Endothelial cell of umbilical vein (primary cell): ENCODE measurements around the gene TAOK1. TPM values are rescaled to one million over a fixed set of nuclear protein-coding genes. Genes with fewer than 3 reads are reported as not detected.

Experiments used
- BruUV-seq: library from RNA; stranded (reverse); fragments of 400-500 nt; replicated peaks from 2 replicates; lab custom pipeline; 2021; lab: Mats Ljungman, UMichigan
- CTCF ChIA-PET: fragments of 300-600, 350-600 bp; sonication (Branson Sonifier 250); formaldehyde crosslinking; loops from one replicate; lab custom pipeline; 2021; ENCODE audit warnings: antibody characterized with exemption, inconsistent platforms; lab: Charles Lee
- POLR2A ChIA-PET: fragments of 300-600, 350-600 bp; sonication (Branson Sonifier 250); formaldehyde crosslinking; loops from one replicate; lab custom pipeline; 2021; ENCODE audit warnings: antibody characterized with exemption, inconsistent platforms; lab: Charles Lee
- DNase-seq: peaks from one replicate; pipeline ENCODE4 v3.0.0-alpha.2; 2011; ENCODE audit warnings: low read depth, low spot score
- FAIRE-seq: peaks from 2 replicates; lab custom pipeline; 2011; peaks lifted over from hg19 to GRCh38; lab: Jason Lieb, UNC
- H2AFZ ChIP-seq: 2 replicates; pipeline ENCODE4 v1.6.0; 2012; ENCODE audit warnings: low read depth, low read length, control low read depth, inconsistent platforms
- H3K27ac ChIP-seq: 2 replicates; pipeline ENCODE4 v1.5.1; 2011; ENCODE audit warnings: low read depth, mild to moderate bottlenecking, control low read depth, low read length, moderate library complexity; ENCODE audit not compliant: insufficient read depth
- H3K27me3 ChIP-seq, 2 experiments: 2 replicates each; pipeline versions ENCODE4 v1.6.0 to v1.6.1; 2011; ENCODE audit warnings: low read length in 2 of 2, mixed read lengths in 1 of 2; ENCODE audit not compliant: control insufficient read depth in 2 of 2, insufficient read depth in 2 of 2
- H3K36me3 ChIP-seq, 2 experiments: 2 replicates in 1 of 2; 3 replicates in 1 of 2; pipeline ENCODE4 v1.5.1; 2011; ENCODE audit warnings: low read length in 2 of 2, mild to moderate bottlenecking in 1 of 2, moderate library complexity in 1 of 2; ENCODE audit not compliant: control insufficient read depth in 2 of 2, insufficient read depth in 2 of 2; ENCODE audit errors: extremely low read depth in 1 of 2
- H3K4me1 ChIP-seq: 3 replicates; pipeline ENCODE4 v1.5.1; 2011; ENCODE audit warnings: mild to moderate bottlenecking, low read length; ENCODE audit not compliant: control insufficient read depth, insufficient read depth; ENCODE audit errors: extremely low read depth
- H3K4me2 ChIP-seq: 2 replicates; pipeline ENCODE4 v1.6.1; 2011; ENCODE audit warnings: low read length, control low read depth, mixed read lengths; ENCODE audit not compliant: insufficient read depth
- H3K4me3 ChIP-seq, 3 experiments: fragments of 200-600 bp in 1 of 3; sonication (generic), shearing (Covaris generic) in 1 of 3; replicated peaks in 1 of 3; 2 replicates each; pipeline ENCODE4 v1.5.1; 2011 to 2016; ENCODE audit warnings: control low read depth in 3 of 3, low read length in 3 of 3, mild to moderate bottlenecking in 2 of 3, inconsistent platforms in 1 of 3, low read depth in 1 of 3, moderate library complexity in 1 of 3; ENCODE audit not compliant: insufficient read depth in 1 of 3
- H3K79me2 ChIP-seq: 2 replicates; pipeline ENCODE4 v1.6.0; 2012; ENCODE audit warnings: low read length, inconsistent platforms; ENCODE audit not compliant: control insufficient read depth, insufficient read depth
- H3K9ac ChIP-seq: replicated peaks from 2 replicates; pipeline ENCODE3; 2011; ENCODE audit warnings: low read length, control low read depth; ENCODE audit not compliant: insufficient read depth; ENCODE audit errors: extremely low read depth
- H3K9me1 ChIP-seq: replicated peaks from 3 replicates; pipeline ENCODE4 v1.6.0; 2011; ENCODE audit warnings: mild to moderate bottlenecking, low read length; ENCODE audit not compliant: control insufficient read depth, insufficient read depth; ENCODE audit errors: extremely low read depth
- H3K9me3 ChIP-seq: replicated peaks from 2 replicates; pipeline ENCODE4 v1.5.1; 2012; ENCODE audit warnings: low read length, inconsistent platforms; ENCODE audit not compliant: control insufficient read depth, insufficient read depth
- H4K20me1 ChIP-seq: replicated peaks from 2 replicates; pipeline ENCODE3; 2011; ENCODE audit warnings: mild to moderate bottlenecking, low read length; ENCODE audit not compliant: control insufficient read depth, insufficient read depth; ENCODE audit errors: extremely low read depth
- CTCF ChIP-seq, 2 donors: IDR thresholded peaks; 1 replicate in 1 of 2; 2 replicates in 1 of 2; pipeline ENCODE4 v1.5.1; 2011; ENCODE audit warnings: low read length in 2 of 2, mild to moderate bottlenecking in 2 of 2, moderate library complexity in 2 of 2, control low read depth in 1 of 2, inconsistent platforms in 1 of 2, low read depth in 1 of 2; ENCODE audit not compliant: insufficient read depth in 1 of 2; ENCODE audit errors: extremely low read depth in 1 of 2
- GATA2 ChIP-seq: IDR thresholded peaks from 2 replicates; pipeline ENCODE4 v1.7.0; 2011; ENCODE audit warnings: low read depth, mild to moderate bottlenecking, moderate library complexity, mixed read lengths, low read length; ENCODE audit not compliant: insufficient read length, insufficient read depth
- MAX ChIP-seq: IDR thresholded peaks from 2 replicates; pipeline ENCODE4 v1.6.1; 2011; ENCODE audit not compliant: insufficient read depth, insufficient read length
- dilution Hi-C: fragments of 300-500 bp; cut with MboI; formaldehyde crosslinking; loops from one replicate; pipeline ENCODE4 v1.15.0; 2019; ENCODE audit warnings: low sequenced_read_pairs; ENCODE audit not compliant: extremely low pct_ligation_motif_present
- intact Hi-C: fragments of 100-400 bp; cut with micrococcal nuclease; formaldehyde crosslinking; loops from one replicate; pipeline ENCODE4 v1.10.0; 2022
- polyA plus RNA-seq, 4 experiments: library from polyadenylated mRNA; depleted of rRNA in 3 of 4; stranded (reverse) in 3 of 4; unstranded in 1 of 4; fragments of >200 nt; gene quantifications; 2 replicates each; pipeline versions ENCODE4 v1.2.1 to v1.2.3, GENCODE V29; 2011 to 2012; ENCODE audit warnings: missing spikeins in 1 of 4
- total RNA-seq: library from RNA; stranded (reverse); gene quantifications from 2 replicates; pipeline ENCODE4 v1.2.3, GENCODE V29; 2021

TAOK1 gene
- total and polyA plus RNA-seq, 2 donors (not counting 3 experiments of a cell fraction or from before 2014, with no cell fraction given), result 11.0 to 82.2 TPM

- intact Hi-C loops, result loop anchor here (5.0 kb wide), 1 partner anchor 302 kb away; the partner anchor contains the start of gene NUFIP2
- Histone ChIP-seq H3K36me3 (no peaks in the 10 kb centered on the region), H2AFZ (peak overlapping the region; percentile 66), H4K20me1 (no peaks in the 10 kb centered on the region), H3K9ac (peak overlapping the region; percentile 29), H3K79me2 (peaks cover 12% of the 10 kb centered on the region), H3K4me3 (peak overlapping the region; percentile 51 to 64 (median 59)), H3K27ac (peak overlapping the region; percentile 21), H3K9me3 (no peaks in the 10 kb centered on the region), H3K9me1 (no peaks in the 10 kb centered on the region), H3K27me3 (no peaks in the 10 kb centered on the region), H3K4me1 (peaks cover 42% of the 10 kb centered on the region), H3K4me2 (peak overlapping the region; percentile 57)
- BruUV-seq, result no TSS peak
- ChIA-PET CTCF (interaction anchor here (0.6 to 9.2 kb wide), 10 partner anchors 8 to 470 kb away, joined by 3 to 152 read pairs (median 19); partner anchors contain the start of genes ABHD15 and TP53I13), POLR2A (no interaction called here)
- dilution Hi-C loops, result no loop called here
- DNase-seq, result no peak
- no peak for FAIRE-seq
- TF ChIP-seq CTCF (IDR thresholded peaks at IDR 0.05; ENCODE audit: extremely low read depth in 1 of 2, insufficient read depth in 1 of 2, low read depth in 1 of 2, low read length in 2 of 2) (peak in 1 of 2 donors; percentile 32), GATA2 (no peak), MAX (no peak)
Observed at GRCh38 chr17:29593591-29594518, 203.7 kb downstream of the TAOK1 start.
